HG02798 (cell line): ENCODE data around the gene MARK4.
"Not testable (repeated sequence)": the region's sequence is repeated elsewhere in the genome, so short reads cannot be mapped to it uniquely, and the experiment has no call there.

Experiments used
- ATAC-seq: cut with Tn5 transposase; IDR thresholded peaks from one replicate; pipeline ENCODE4 v1.9.1; 2021; ENCODE audit warnings: mild to moderate bottlenecking; ENCODE audit not compliant: unreplicated experiment, poor library complexity

Gene MARK4

GRCh38 chr19:45250832-45251451, at the start of gene MARK4:
Gene MARK4 (plus strand): TSS chr19:45251271. CDS start chr19:45251589, 318 bp downstream.
- ATAC-seq: peak; percentile 48

GRCh38 chr19:45202637-45203036, 48.4 kb upstream of the MARK4 start:
- ATAC-seq: no peak

GRCh38 chr19:45205810-45206209, 45.3 kb upstream of the MARK4 start:
- no peak for ATAC-seq

GRCh38 chr19:45206328-45206727, 44.7 kb upstream of the MARK4 start:
- no peak for ATAC-seq

- no peak for ATAC-seq
Measured at GRCh38 chr19:45211751-45212381, 39.2 kb upstream of the MARK4 start.

GRCh38 chr19:45213031-45213430, 38.0 kb upstream of the MARK4 start:
- ATAC-seq: no peak

- ATAC-seq: no peak
Measured at GRCh38 chr19:45215391-45216191, 35.5 kb upstream of the MARK4 start.

- no peak for ATAC-seq
Measured at GRCh38 chr19:45216667-45217066, 34.4 kb upstream of the MARK4 start.

GRCh38 chr19:45217193-45217956, 33.7 kb upstream of the MARK4 start:
- ATAC-seq: no peak

- ATAC-seq: no peak
Measured at GRCh38 chr19:45217957-45218334, 33.1 kb upstream of the MARK4 start.

GRCh38 chr19:45218426-45218825, 32.6 kb upstream of the MARK4 start:
- no peak for ATAC-seq

- no peak for ATAC-seq
Measured at GRCh38 chr19:45218911-45219743, 31.9 kb upstream of the MARK4 start.

GRCh38 chr19:45222724-45223123, 28.3 kb upstream of the MARK4 start:
- no peak for ATAC-seq

GRCh38 chr19:45223879-45224278, 27.2 kb upstream of the MARK4 start:
- no peak for ATAC-seq

- no peak for ATAC-seq
Measured at GRCh38 chr19:45224645-45225044, 26.4 kb upstream of the MARK4 start.

- not testable (repeated sequence) for ATAC-seq
Measured at GRCh38 chr19:45229056-45229455, 22.0 kb upstream of the MARK4 start.

GRCh38 chr19:45231891-45232290, 19.2 kb upstream of the MARK4 start:
- no peak for ATAC-seq

- no peak for ATAC-seq
Measured at GRCh38 chr19:45234089-45234869, 16.8 kb upstream of the MARK4 start.

GRCh38 chr19:45235485-45235884, 15.6 kb upstream of the MARK4 start:
- ATAC-seq: no peak
